K562 (cell line): ENCODE data around the gene WDR20. TPM values are rescaled to one million over a fixed set of nuclear protein-coding genes. Genes with fewer than 3 reads are reported as not detected.
"Not testable (repeated sequence)": the region's sequence is repeated elsewhere in the genome, so short reads cannot be mapped to it uniquely, and the experiment has no call there.

Experiments
- ATAC-seq: fragments of 200-7000 bp; cut with Tn5 transposase; 3 replicates; pipeline ENCODE4 v1.9.1; 2020; ENCODE audit warnings: moderate library complexity
- BruUV-seq: library from RNA; stranded (reverse); fragments of 400-500 nt; replicated peaks from 2 replicates; lab custom pipeline; 2021; lab: Mats Ljungman, UMichigan
- CTCF ChIA-PET: fragments of 300-600 bp; formaldehyde crosslinking; extraction: SDS; loops from one replicate; lab custom pipeline; 2021; ENCODE audit warnings: low intra/inter-chr PET ratio; lab: Yijun Ruan, JAX
- POLR2A ChIA-PET: fragments of 300-600, 350-650 bp; sonication (Branson Sonifier 250); formaldehyde crosslinking; extraction: SDS; loops from one replicate; lab custom pipeline; 2021; ENCODE audit warnings: antibody characterized with exemption, inconsistent platforms; lab: Yijun Ruan, JAX
- DNase-seq, 4 experiments: peaks; one replicate each; pipeline versions ENCODE4 v3.0.0 to v3.0.0-alpha.2; 2011 to 2018; ENCODE audit warnings: low spot score in 3 of 4, mixed read lengths in 3 of 4; ENCODE audit errors: extremely low read depth in 1 of 4
- FAIRE-seq: peaks from 2 replicates; lab custom pipeline; 2011; peaks lifted over from hg19 to GRCh38; lab: Jason Lieb, UNC
- H2AFZ ChIP-seq: 2 replicates; pipeline ENCODE4 v1.6.0; 2011; ENCODE audit warnings: low read depth, low read length, control low read depth, inconsistent platforms
- H3K27ac ChIP-seq: fragments of 200-600 bp; 3 replicates; pipeline ENCODE4 v1.8.0; 2011; ENCODE audit warnings: low read depth, mild to moderate bottlenecking, control low read depth, inconsistent platforms, low read length, moderate library complexity, mixed read lengths; ENCODE audit errors: extremely low read depth
- H3K27me3 ChIP-seq, 2 experiments: fragments of 300-600 bp in 1 of 2; 2 replicates in 1 of 2; 3 replicates in 1 of 2; pipeline versions ENCODE4 v1.6.0 to v1.8.0; 2011; ENCODE audit warnings: inconsistent platforms in 2 of 2, low read length in 2 of 2, mild to moderate bottlenecking in 1 of 2, mixed read lengths in 1 of 2, moderate library complexity in 1 of 2; ENCODE audit not compliant: control insufficient read depth in 2 of 2, insufficient read depth in 2 of 2
- H3K36me3 ChIP-seq: fragments of 300-600 bp; 3 replicates; pipeline ENCODE4 v1.8.0; 2011; ENCODE audit warnings: mild to moderate bottlenecking, low read length, inconsistent platforms; ENCODE audit not compliant: control insufficient read depth, insufficient read depth
- H3K4me1 ChIP-seq, 2 experiments: fragments of 200-600 bp in 1 of 2; replicated peaks in 1 of 2; 2 replicates in 1 of 2; 3 replicates in 1 of 2; pipeline versions ENCODE4 v1.5.1 to v1.8.0; 2011; ENCODE audit warnings: inconsistent platforms in 2 of 2, low read length in 2 of 2, mild to moderate bottlenecking in 1 of 2, mixed read lengths in 1 of 2, moderate library complexity in 1 of 2; ENCODE audit not compliant: control insufficient read depth in 2 of 2, insufficient read depth in 2 of 2
- H3K4me2 ChIP-seq: 2 replicates; pipeline ENCODE4 v1.6.1; 2011; ENCODE audit warnings: low read length, control low read depth, inconsistent platforms, mixed read lengths; ENCODE audit not compliant: insufficient read depth
- H3K4me3 ChIP-seq: fragments of 200-600 bp; sonication (generic), shearing (Covaris generic); 2 replicates; pipeline ENCODE4 v1.5.1; 2016; ENCODE audit warnings: control low read depth, inconsistent platforms
- H3K79me2 ChIP-seq: fragments of 200-600 bp; 3 replicates; pipeline ENCODE4 v1.8.0; 2011; ENCODE audit warnings: low read length, inconsistent platforms; ENCODE audit not compliant: control insufficient read depth, insufficient read depth
- H3K9ac ChIP-seq, 2 experiments: 2 replicates each; pipeline versions ENCODE4 v1.6.0 to v1.6.1; 2011; ENCODE audit warnings: low read depth in 2 of 2, low read length in 2 of 2, control low read depth in 1 of 2, inconsistent platforms in 1 of 2, mild to moderate bottlenecking in 1 of 2, mixed read lengths in 1 of 2; ENCODE audit not compliant: insufficient read depth in 1 of 2
- H3K9me1 ChIP-seq: one replicate; pipeline ENCODE4 v1.6.0; 2011; ENCODE audit warnings: inconsistent platforms, mild to moderate bottlenecking, low read length, moderate library complexity; ENCODE audit not compliant: control insufficient read depth, insufficient read depth
- H3K9me3 ChIP-seq: replicated peaks from 2 replicates; pipeline ENCODE4 v1.5.1; 2011; ENCODE audit warnings: low read depth, low read length, inconsistent platforms; ENCODE audit not compliant: control insufficient read depth, insufficient read depth
- H4K20me1 ChIP-seq: replicated peaks from 2 replicates; pipeline ENCODE4 v1.6.1; 2011; ENCODE audit warnings: low read length, inconsistent platforms, mixed read lengths; ENCODE audit not compliant: control insufficient read depth, insufficient read depth
- CBFA2T3 ChIP-seq: fragments of 450-650 bp; IDR thresholded peaks from 2 replicates; pipeline ENCODE4 v1.6.1; 2017
- RBM14 ChIP-seq: fragments of 200-400 bp; formaldehyde crosslinking; IDR thresholded peaks from 2 replicates; pipeline ENCODE4 v1.6.1; 2018; ENCODE audit warnings: low read depth, mild to moderate bottlenecking, low read length, moderate library complexity, borderline replicate concordance; ENCODE audit not compliant: insufficient read depth
- TOE1 ChIP-seq, 2 experiments: fragments of 450-650 bp in 1 of 2; sonication (generic) in 1 of 2; formaldehyde crosslinking in 1 of 2; IDR thresholded peaks; 2 replicates each; pipeline versions ENCODE4 v1.7.1 to v1.8.0; 2016 to 2022; ENCODE audit warnings: borderline replicate concordance in 2 of 2, mild to moderate bottlenecking in 2 of 2, antibody characterized with exemption in 1 of 2, inconsistent platforms in 1 of 2, low read depth in 1 of 2, missing genetic modification reagents in 1 of 2, moderate library complexity in 1 of 2
- ZKSCAN3 ChIP-seq: fragments of 250-450 bp; sonication (Bioruptor Pico); IDR thresholded peaks from 2 replicates; pipeline ENCODE4 v1.4.0; 2020
- ZNF263 ChIP-seq: sonication (generic); formaldehyde crosslinking; IDR thresholded peaks from 2 replicates; pipeline ENCODE4 v1.8.0; 2022; ENCODE audit warnings: mild to moderate bottlenecking, missing genetic modification reagents, borderline replicate concordance
- ZNF431 ChIP-seq: sonication (generic); formaldehyde crosslinking; IDR thresholded peaks from 2 replicates; pipeline ENCODE4 v1.8.0; 2022; ENCODE audit warnings: mild to moderate bottlenecking, missing genetic modification reagents
- WGBS: fragments of 100-300 bp; shearing (Covaris generic); methylation state at CpG from one replicate; pipeline ENCODE4 v1.1.6; 2016; ENCODE audit warnings: low coverage, mixed read lengths; ENCODE audit not compliant: insufficient coverage; ENCODE audit errors: missing lambda C conversion rate; 5-methylcytosine and 5-hydroxymethylcytosine counted together
- in situ Hi-C: fragments of 300-500 bp; cut with MboI; formaldehyde crosslinking; loops from 4 replicates; pipeline ENCODE4 v1.15.0; 2018; ENCODE audit warnings: inconsistent platforms, mixed read lengths
- intact Hi-C: fragments of 100-400 bp; cut with micrococcal nuclease; formaldehyde crosslinking; loops from 2 replicates; pipeline ENCODE4 v1.14.2; 2022
- polyA plus RNA-seq, 8 experiments: library from polyadenylated mRNA; depleted of rRNA in 4 of 8; stranded (reverse) in 5 of 8; unstranded in 3 of 8; fragments of >200 nt; fragmentation: Nextera tagmentation in 2 of 8; fragmentation: Illumina TruSeq in 1 of 8; extraction: Ambion mirVana in 2 of 8; extraction: Trizol in 1 of 8; gene quantifications; 2 replicates each; pipeline versions ENCODE4 v1.2.1 to v1.2.3, GENCODE V29; 2011 to 2014; ENCODE audit warnings: inconsistent platforms in 1 of 8, missing spikeins in 1 of 8
- total RNA-seq, 7 experiments: library from RNA; depleted of rRNA in 6 of 7; stranded (reverse); fragments of >200 nt in 6 of 7; fragmentation: Illumina TruSeq in 2 of 7; extraction: Trizol in 2 of 7; gene quantifications; 2 replicates each; pipeline versions ENCODE4 v1.2.1 to v1.2.3, GENCODE V29; 2011 to 2021; ENCODE audit warnings: low replicate concordance in 1 of 7

Gene WDR20
- total and polyA plus RNA-seq, 9 of the 15 experiments (the other 6 are each of a cell fraction or from before 2014, with no cell fraction given) = 7.0 to 15.3 (median 11.8) TPM

- H3K4me1 ChIP-seq = no peaks in the 10 kb centered on the region; a peak in 1 of 5 replicates
- no peaks in the 10 kb centered on the region for H4K20me1 ChIP-seq
- CTCF ChIA-PET = no interaction called here
- no peaks in the 10 kb centered on the region for H3K79me2 ChIP-seq
- 0 out of 2 replicates have a peak, but pooled peaks cover 4% of the 10 kb centered on the region for H3K9me3 ChIP-seq
- FAIRE-seq (no peak), DNase-seq (no peak), ATAC-seq (no peak)
- H3K9ac ChIP-seq = no peak overlapping the region
- POLR2A ChIA-PET = interaction anchor here (1.6 kb wide), 1 partner anchor 8 kb away, joined by 3 read pairs; no protein-coding TSS in a partner anchor
- TF ChIP-seq ZKSCAN3 (CRISPR knock-in tag) (no peak), ZNF263 (no peak), TOE1 (IDR thresholded peaks at IDR 0.05; ENCODE audit: borderline replicate concordance) (no peak), TOE1 (CRISPR knock-in tag; IDR thresholded peaks at IDR 0.05; ENCODE audit: borderline replicate concordance, low read depth) (no peak), RBM14 (no peak), CBFA2T3 (no peak)
- BruUV-seq = no TSS peak
- H3K27me3 ChIP-seq = no peaks in the 10 kb centered on the region
- no peak overlapping the region for H3K4me3 ChIP-seq
- no peak overlapping the region for H2AFZ ChIP-seq
- WGBS = 30% methylated on average over 3 of the region's 4 CpGs
- in situ Hi-C loops = no loop called here
- no peak overlapping the region for H3K4me2 ChIP-seq
- no peaks in the 10 kb centered on the region for H3K36me3 ChIP-seq
- H3K27ac ChIP-seq = no peak overlapping the region
- intact Hi-C loops = no loop called here
- H3K9me1 ChIP-seq = no peaks in the 10 kb centered on the region
Measured at GRCh38 chr14:102105369-102105768, 34.3 kb upstream of the WDR20 start.

- FAIRE-seq, intact Hi-C loops, H3K79me2 ChIP-seq, BruUV-seq, H3K27ac ChIP-seq, H3K4me1 ChIP-seq, H3K4me3 ChIP-seq, H3K27me3 ChIP-seq, DNase-seq, ATAC-seq, H3K4me2 ChIP-seq, H2AFZ ChIP-seq, in situ Hi-C loops, CTCF ChIA-PET, H4K20me1 ChIP-seq, POLR2A ChIA-PET, H3K9me3 ChIP-seq, H3K36me3 ChIP-seq, H3K9me1 ChIP-seq, H3K9ac ChIP-seq: not testable (repeated sequence)
- peak; percentile 94 for TF ChIP-seq ZNF431 (CRISPR knock-in tag)
- 14% methylated on average over 1 of the region's 1 CpG for WGBS
Measured at GRCh38 chr14:102109332-102109731, 30.4 kb upstream of the WDR20 start.
